OCI-LY3 (cell line): Measurements from ENCODE around the gene RAB3D.

ENCODE experiments used
- H2AFZ ChIP-seq: fragments of 200-600, 300-600 bp; shearing (Covaris generic); 2 replicates; pipeline ENCODE4 v1.6.0; 2014; ENCODE audit warnings: antibody characterized with exemption, low read depth, low read length
- H3K27ac ChIP-seq: fragments of 200-600, 300-600 bp; sonication (generic); 2 replicates; pipeline ENCODE4 v1.5.1; 2014; ENCODE audit warnings: mild to moderate bottlenecking, low read length, moderate library complexity, mixed read lengths
- H3K27me3 ChIP-seq: fragments of 200-600, 300-600 bp; sonication (generic); 2 replicates; pipeline ENCODE4 v1.6.1; 2014; ENCODE audit warnings: low read depth, low read length, mixed read lengths
- H3K36me3 ChIP-seq: fragments of 200-600, 300-600 bp; sonication (generic); replicated peaks from 2 replicates; pipeline ENCODE3; 2014; ENCODE audit warnings: low read depth, low read length, mixed read lengths
- H3K4me1 ChIP-seq: fragments of 300-600, 200-600 bp; sonication (generic); 2 replicates; pipeline ENCODE4 v1.6.1; 2014; ENCODE audit warnings: low read length, mixed read lengths
- H3K4me2 ChIP-seq: fragments of 200-600, 300-600 bp; sonication (generic); 2 replicates; pipeline ENCODE4 v1.6.1; 2014; ENCODE audit warnings: low read length, mixed read lengths
- H3K4me3 ChIP-seq: fragments of 300-600, 200-600 bp; sonication (generic); 2 replicates; pipeline ENCODE4 v1.5.1; 2014; ENCODE audit warnings: antibody characterized with exemption, mild to moderate bottlenecking, low read length, moderate library complexity
- H3K79me2 ChIP-seq: fragments of 300-600, 200-600 bp; shearing (Covaris generic); 2 replicates; pipeline ENCODE4 v1.6.1; 2014; ENCODE audit warnings: mild to moderate bottlenecking, low read length, mixed read lengths
- H3K9ac ChIP-seq: fragments of 300-600, 200-600 bp; shearing (Covaris generic); 2 replicates; pipeline ENCODE4 v1.6.0; 2014; ENCODE audit warnings: mild to moderate bottlenecking, low read length, moderate library complexity
- H3K9me3 ChIP-seq: fragments of 200-600, 300-600 bp; shearing (Covaris generic); 2 replicates; pipeline ENCODE4 v1.6.1; 2014; ENCODE audit warnings: low read length, mixed read lengths; ENCODE audit not compliant: insufficient read depth
- H4K20me1 ChIP-seq: fragments of 200-600, 300-600 bp; sonication (generic); 2 replicates; pipeline ENCODE4 v1.6.1; 2016; ENCODE audit warnings: low read length, mixed read lengths; ENCODE audit not compliant: insufficient read depth
- CTCF ChIP-seq: fragments of 200-600, 300-600 bp; sonication (generic); IDR thresholded peaks from 2 replicates; pipeline ENCODE4 v1.5.1; 2014; ENCODE audit warnings: antibody characterized with exemption, low read length, low read depth
- EZH2phosphoT487 ChIP-seq: fragments of 200-600 bp; shearing (Covaris generic); IDR thresholded peaks from 2 replicates; pipeline ENCODE4 v1.6.1; 2018; ENCODE audit warnings: antibody characterized with exemption, mixed run types, low read depth

Gene RAB3D

GRCh38 chr19:11363881-11364280 lies 24.4 kb upstream of the RAB3D start:
- no peak for TF ChIP-seq EZH2phosphoT487
- Histone ChIP-seq H3K4me1 (no peaks in the 10 kb centered on the region), H3K79me2 (no peaks in the 10 kb centered on the region), H3K4me2 (no peak overlapping the region), H3K9me3 (no peaks in the 10 kb centered on the region), H3K9ac (no peak overlapping the region), H3K4me3 (no peak overlapping the region), H3K36me3 (no peaks in the 10 kb centered on the region), H3K27ac (no peak overlapping the region), H2AFZ (no peak overlapping the region), H4K20me1 (no peaks in the 10 kb centered on the region), H3K27me3 (no peaks in the 10 kb centered on the region)

DNA sequence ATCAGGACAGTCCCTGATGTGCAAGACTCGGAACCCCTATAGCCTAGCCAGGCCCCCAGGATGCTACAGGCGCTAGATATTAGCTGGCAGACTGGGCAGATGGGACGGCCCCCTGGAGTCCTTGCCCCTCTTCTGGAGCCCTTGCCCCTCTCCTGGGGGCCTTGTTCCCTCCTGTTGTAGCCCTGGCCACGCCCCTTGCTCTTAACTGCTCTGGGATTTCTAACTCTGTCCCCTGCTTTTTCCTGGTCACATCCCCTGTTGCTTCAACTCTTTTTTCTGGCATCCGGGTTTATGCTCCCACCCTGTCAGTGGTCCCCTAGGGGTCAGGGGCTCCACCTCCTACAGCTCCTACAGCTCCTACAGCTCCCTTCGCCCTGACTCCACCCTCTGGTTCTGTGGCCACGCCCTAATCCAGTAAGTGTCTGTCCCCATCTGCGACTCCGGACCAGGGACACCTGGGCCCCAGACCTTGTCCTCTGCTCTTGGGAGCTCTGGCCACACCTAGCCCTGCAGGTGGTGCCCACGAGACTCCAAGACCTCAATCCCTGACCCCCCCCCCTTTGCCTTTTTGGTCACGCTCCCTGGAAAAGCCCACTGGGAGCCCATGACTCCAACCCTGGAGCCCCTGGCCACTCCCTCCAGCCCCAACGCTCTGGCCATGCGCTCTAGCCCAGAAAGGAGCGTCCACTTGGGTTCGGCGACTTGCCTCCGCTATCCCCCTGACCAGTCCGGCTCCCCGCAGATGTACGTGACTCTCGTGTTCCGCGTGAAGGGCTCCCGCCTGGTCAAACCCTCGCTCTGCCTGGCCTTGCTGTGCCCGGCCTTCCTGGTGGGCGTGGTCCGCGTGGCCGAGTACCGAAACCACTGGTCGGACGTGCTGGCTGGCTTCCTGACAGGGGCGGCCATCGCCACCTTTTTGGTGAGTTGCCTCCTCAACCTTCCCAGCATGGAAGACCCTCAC lies 22.6 kb upstream of the RAB3D start:
- no peaks in the 10 kb centered on the region for H3K36me3 ChIP-seq
- no peaks in the 10 kb centered on the region for H3K79me2 ChIP-seq
- no peak overlapping the region for H3K4me3 ChIP-seq
- no peaks in the 10 kb centered on the region for H3K27me3 ChIP-seq
- no peak overlapping the region for H2AFZ ChIP-seq
- no peak overlapping the region for H3K4me2 ChIP-seq
- no peak overlapping the region for H3K9ac ChIP-seq
- no peak overlapping the region for H3K27ac ChIP-seq
- TF ChIP-seq CTCF (no peak), EZH2phosphoT487 (no peak)
- no peaks in the 10 kb centered on the region for H3K4me1 ChIP-seq
- no peaks in the 10 kb centered on the region for H3K9me3 ChIP-seq
- no peaks in the 10 kb centered on the region for H4K20me1 ChIP-seq

DNA sequence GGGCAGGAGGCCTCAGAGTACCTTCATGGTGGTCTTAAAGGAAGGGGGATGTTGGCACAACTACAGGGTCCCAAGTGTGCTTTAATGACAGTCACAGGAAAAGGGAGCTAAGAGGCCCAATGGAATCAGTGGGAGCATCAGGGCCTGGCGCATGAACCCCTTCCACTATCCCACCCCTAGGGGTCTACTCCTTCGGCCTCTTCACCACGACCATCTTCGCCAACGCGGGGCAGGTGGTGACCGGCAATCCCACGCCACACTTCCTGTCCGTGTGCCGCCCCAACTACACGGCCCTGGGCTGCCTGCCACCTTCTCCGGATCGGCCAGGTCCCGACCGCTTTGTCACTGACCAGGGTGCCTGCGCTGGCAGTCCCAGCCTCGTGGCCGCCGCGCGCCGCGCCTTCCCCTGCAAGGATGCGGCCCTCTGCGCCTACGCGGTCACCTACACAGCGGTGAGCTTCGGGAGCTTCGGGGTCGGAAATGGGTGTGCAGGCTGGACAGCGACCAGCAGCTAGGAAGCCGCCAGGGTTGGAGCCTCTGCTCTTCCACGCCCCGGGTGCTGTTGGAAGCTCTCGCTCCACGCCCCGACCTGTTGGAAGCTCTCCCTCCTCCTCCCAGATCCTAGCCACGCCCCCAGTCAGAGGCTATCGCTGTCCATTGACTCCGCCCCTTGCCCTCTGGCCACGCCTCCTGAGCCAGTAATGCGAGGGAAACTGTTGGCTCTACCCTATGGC lies 21.7 kb upstream of the RAB3D start:
- no peak overlapping the region for H3K4me2 ChIP-seq
- H2AFZ ChIP-seq: no peak overlapping the region
- no peak overlapping the region for H3K4me3 ChIP-seq
- H3K27ac ChIP-seq: no peak overlapping the region
- H3K36me3 ChIP-seq: no peaks in the 10 kb centered on the region
- no peaks in the 10 kb centered on the region for H3K79me2 ChIP-seq
- TF ChIP-seq CTCF: no peak
- TF ChIP-seq EZH2phosphoT487: no peak
- H4K20me1 ChIP-seq: no peaks in the 10 kb centered on the region
- H3K9me3 ChIP-seq: no peaks in the 10 kb centered on the region
- H3K9ac ChIP-seq: no peak overlapping the region
- H3K4me1 ChIP-seq: no peaks in the 10 kb centered on the region
- no peaks in the 10 kb centered on the region for H3K27me3 ChIP-seq

DNA sequence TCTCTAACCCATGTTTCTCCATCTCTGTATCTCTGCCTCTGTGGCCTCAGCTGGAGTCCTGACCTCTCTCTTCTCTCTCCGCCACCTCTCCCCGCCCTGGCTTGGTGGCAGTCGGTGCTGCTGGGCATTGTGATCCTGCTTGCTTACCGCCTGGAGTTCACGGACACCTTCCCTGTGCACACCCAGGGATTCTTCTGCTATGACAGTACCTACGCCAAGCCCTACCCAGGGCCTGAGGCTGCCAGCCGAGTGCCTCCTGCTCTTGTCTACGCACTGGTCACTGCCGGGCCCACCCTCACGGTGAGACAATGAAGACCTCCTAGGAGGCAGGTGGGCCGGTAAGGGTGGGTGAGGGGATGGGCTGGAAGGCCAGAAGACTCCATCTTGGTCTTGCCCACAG lies 20.0 kb upstream of the RAB3D start:
- Histone ChIP-seq H4K20me1 (no peaks in the 10 kb centered on the region), H3K27ac (no peak overlapping the region), H3K9ac (no peak overlapping the region), H3K4me1 (no peaks in the 10 kb centered on the region), H3K27me3 (no peaks in the 10 kb centered on the region), H3K4me3 (no peak overlapping the region), H3K9me3 (no peaks in the 10 kb centered on the region), H3K36me3 (no peaks in the 10 kb centered on the region), H3K4me2 (no peak overlapping the region), H2AFZ (no peak overlapping the region), H3K79me2 (no peaks in the 10 kb centered on the region)
- no peak for TF ChIP-seq CTCF
- no peak for TF ChIP-seq EZH2phosphoT487
